ENCODE data around the gene LRRC31.

DNA sequence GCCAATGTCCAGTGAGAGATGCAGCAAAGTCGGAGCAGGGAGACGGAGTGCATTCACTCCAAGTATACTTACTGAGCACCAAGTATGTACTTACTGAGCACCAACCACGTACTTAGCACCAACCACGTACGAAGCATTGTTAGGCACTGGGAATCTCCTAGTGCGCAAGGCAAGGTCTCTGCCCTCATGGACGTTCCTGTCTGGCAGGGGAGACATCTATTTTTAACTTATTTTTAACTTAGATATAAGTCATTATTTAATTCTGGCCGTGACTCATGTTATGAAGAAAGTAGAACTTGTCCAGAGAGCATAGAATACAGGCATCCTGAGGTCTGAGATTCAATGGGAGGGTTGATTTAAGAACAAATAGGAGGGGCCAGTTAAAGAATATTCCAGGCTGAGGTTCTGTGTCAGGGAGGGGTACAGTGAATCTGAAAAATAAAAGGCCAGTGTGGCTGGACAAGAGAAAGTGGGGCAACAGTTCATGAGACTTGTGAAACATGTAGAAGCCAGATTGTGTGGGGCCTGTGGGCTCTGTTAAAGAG, 9.3 kb upstream of the LRRC31 start:
- TF ChIP-seq CTCF (IDR thresholded peaks at IDR 0.05) (no peak), EZH2phosphoT487 (IDR thresholded peaks at IDR 0.05) (no peak), EZH2 (IDR thresholded peaks at IDR 0.05) (no peak)

All from neural progenitor cell (in vitro differentiated cells).